Uterus (tissue), 2 donors: ENCODE data around the gene LYPD4.

Experiments used
- POLR2A ChIP-seq, 2 donors: fragments of 450-650 bp; IDR thresholded peaks; one replicate each; pipeline ENCODE4 v1.6.1; 2016; ENCODE audit warnings: antibody characterized with exemption in 2 of 2, mild to moderate bottlenecking in 1 of 2, moderate library complexity in 1 of 2
- TF ChIP-seq, protein P1 (sequence below), 4 experiments: fragments of 200-600 bp in 2 of 4; fragments of 450-650 bp in 2 of 4; sonication (generic) in 2 of 4; IDR thresholded peaks; one replicate each; pipeline ENCODE4 v1.5.1; 2016 to 2019; ENCODE audit warnings: antibody characterized with exemption in 4 of 4, mild to moderate bottlenecking in 2 of 4, moderate library complexity in 1 of 4

DNA sequence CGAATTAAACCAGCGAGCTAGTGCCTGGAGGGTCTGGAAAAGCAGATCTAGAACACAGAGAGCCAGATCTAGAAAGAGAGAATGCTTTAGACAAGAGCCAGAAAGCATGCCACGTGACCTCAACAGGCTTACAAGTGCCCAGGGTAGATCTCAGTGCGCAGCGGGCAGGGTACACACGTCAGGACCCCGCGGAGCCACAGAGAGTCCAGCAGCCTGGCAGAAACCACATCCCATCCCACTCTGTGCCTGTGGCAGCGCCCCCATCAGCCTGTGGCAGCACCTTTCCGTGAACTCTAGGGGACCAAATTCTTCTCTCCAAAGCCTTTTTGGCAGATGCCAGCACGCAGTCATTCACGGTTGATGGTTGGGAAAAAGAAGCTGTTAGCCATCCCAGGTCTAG, 44.4 kb upstream of the LYPD4 start:
- TF ChIP-seq, protein P1, sequence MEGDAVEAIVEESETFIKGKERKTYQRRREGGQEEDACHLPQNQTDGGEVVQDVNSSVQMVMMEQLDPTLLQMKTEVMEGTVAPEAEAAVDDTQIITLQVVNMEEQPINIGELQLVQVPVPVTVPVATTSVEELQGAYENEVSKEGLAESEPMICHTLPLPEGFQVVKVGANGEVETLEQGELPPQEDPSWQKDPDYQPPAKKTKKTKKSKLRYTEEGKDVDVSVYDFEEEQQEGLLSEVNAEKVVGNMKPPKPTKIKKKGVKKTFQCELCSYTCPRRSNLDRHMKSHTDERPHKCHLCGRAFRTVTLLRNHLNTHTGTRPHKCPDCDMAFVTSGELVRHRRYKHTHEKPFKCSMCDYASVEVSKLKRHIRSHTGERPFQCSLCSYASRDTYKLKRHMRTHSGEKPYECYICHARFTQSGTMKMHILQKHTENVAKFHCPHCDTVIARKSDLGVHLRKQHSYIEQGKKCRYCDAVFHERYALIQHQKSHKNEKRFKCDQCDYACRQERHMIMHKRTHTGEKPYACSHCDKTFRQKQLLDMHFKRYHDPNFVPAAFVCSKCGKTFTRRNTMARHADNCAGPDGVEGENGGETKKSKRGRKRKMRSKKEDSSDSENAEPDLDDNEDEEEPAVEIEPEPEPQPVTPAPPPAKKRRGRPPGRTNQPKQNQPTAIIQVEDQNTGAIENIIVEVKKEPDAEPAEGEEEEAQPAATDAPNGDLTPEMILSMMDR (IDR thresholded peaks at IDR 0.05), result no peak
- TF ChIP-seq POLR2A (IDR thresholded peaks at IDR 0.05), result no peak
